ENCODE measurements around the gene ZMYND8. TPM values are rescaled to one million over a fixed set of nuclear protein-coding genes. Genes with fewer than 3 reads are reported as not detected.

The ZMYND8 gene
- total RNA-seq, 4 donors from 2014 or later, result 41.6 to 79.4 (median 60.7) TPM

DNA sequence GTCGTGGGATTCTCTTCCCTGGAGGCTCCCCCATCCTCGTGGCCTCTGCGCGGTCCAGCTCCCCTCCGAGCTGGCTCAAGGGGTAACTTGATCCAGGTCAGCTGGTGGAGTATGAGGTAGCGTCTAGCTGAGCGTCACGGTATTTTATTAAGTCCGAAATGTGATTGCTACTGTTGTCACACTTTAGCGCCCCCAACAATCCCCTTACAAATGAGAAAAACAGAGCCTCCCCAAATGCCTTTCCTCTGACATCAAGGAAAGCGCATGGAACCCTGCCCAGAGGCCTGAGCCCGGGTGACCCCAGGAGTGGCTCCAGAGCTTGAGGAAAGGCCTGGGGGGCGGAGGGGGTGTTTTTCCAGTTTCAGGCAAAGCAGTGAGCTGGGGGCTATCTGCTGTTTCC lies 192.4 kb downstream of the ZMYND8 start:
- no peak overlapping the region for H3K27ac ChIP-seq
- intact Hi-C loops (cut with DNase I; ENCODE audit: low total_unique reads), result no loop called here
- no peaks in the 10 kb centered on the region for H3K36me3 ChIP-seq
- DNase-seq, result no peak
- no peaks in the 10 kb centered on the region for H3K9me3 ChIP-seq
- in situ Hi-C loops (cut with MboI; ENCODE audit: low pct_ligation_motif_present in 1 of 4, low pct_unique_long_range_greater_than_20kb in 1 of 4, low sequenced_read_pairs in 3 of 4), result loop anchor here in 3 of 4 donors (10.0 to 25.0 kb wide), 2 partner anchors 402 to 409 kb away; no protein-coding TSS in a partner anchor
- no peaks in the 10 kb centered on the region for H3K27me3 ChIP-seq
- 65 to 90% methylated on average over 10 to 13 of the region's 13 CpGs for WGBS, 2 donors (ENCODE audit: low coverage in 1 of 2)
- no peaks in the 10 kb centered on the region for H3K4me1 ChIP-seq
- H3K4me3 ChIP-seq, result no peak overlapping the region
- TF ChIP-seq, protein P1, sequence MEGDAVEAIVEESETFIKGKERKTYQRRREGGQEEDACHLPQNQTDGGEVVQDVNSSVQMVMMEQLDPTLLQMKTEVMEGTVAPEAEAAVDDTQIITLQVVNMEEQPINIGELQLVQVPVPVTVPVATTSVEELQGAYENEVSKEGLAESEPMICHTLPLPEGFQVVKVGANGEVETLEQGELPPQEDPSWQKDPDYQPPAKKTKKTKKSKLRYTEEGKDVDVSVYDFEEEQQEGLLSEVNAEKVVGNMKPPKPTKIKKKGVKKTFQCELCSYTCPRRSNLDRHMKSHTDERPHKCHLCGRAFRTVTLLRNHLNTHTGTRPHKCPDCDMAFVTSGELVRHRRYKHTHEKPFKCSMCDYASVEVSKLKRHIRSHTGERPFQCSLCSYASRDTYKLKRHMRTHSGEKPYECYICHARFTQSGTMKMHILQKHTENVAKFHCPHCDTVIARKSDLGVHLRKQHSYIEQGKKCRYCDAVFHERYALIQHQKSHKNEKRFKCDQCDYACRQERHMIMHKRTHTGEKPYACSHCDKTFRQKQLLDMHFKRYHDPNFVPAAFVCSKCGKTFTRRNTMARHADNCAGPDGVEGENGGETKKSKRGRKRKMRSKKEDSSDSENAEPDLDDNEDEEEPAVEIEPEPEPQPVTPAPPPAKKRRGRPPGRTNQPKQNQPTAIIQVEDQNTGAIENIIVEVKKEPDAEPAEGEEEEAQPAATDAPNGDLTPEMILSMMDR (IDR thresholded peaks at IDR 0.05), result no peak
- TF ChIP-seq POLR2A (IDR thresholded peaks at IDR 0.05) (no peak), POLR2AphosphoS5 (IDR thresholded peaks at IDR 0.05) (no peak)

DNA sequence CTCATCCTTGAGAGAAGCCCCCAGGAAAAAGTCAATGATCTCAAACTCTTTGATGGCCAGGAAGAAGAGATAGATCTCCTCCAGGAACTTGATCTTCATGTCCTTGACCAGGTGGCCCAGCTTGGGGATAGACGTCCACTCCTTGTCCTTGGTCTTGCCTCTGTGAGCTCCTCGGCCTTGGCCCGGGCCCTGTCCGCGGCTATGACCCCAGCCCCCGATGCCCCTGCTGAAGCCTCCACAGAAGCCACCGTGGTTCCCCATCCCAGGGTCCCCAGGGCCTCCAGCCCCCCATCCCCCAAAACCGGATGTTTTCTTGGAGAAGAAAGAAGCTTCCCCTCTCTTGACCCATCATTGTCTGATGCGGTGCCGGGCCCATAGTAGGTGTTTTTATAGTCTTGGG lies 195.1 kb downstream of the ZMYND8 start:
- intact Hi-C loops (cut with DNase I; ENCODE audit: low total_unique reads) (no loop called here), in situ Hi-C loops (cut with MboI; ENCODE audit: low pct_ligation_motif_present in 1 of 4, low pct_unique_long_range_greater_than_20kb in 1 of 4, low sequenced_read_pairs in 3 of 4) (loop anchor here in 3 of 4 donors (10.0 to 25.0 kb wide), 2 partner anchors 399 to 407 kb away; no protein-coding TSS in a partner anchor)
- no peak overlapping the region for H3K27ac ChIP-seq
- WGBS, 2 donors (ENCODE audit: low coverage in 1 of 2), result 97% methylated on average over 10 of the region's 10 CpGs; no CpG with 5 or more reads in 1 of the 2 donors
- H3K36me3 ChIP-seq, result no peaks in the 10 kb centered on the region
- H3K27me3 ChIP-seq, result no peaks in the 10 kb centered on the region
- no peaks in the 10 kb centered on the region for H3K4me1 ChIP-seq
- no peaks in the 10 kb centered on the region for H3K9me3 ChIP-seq
- no peak for DNase-seq
- H3K4me3 ChIP-seq, result no peak overlapping the region
- TF ChIP-seq, protein P1 (IDR thresholded peaks at IDR 0.05), result no peak
- TF ChIP-seq POLR2AphosphoS5 (IDR thresholded peaks at IDR 0.05), result no peak
- TF ChIP-seq POLR2A (IDR thresholded peaks at IDR 0.05), result no peak
- TF ChIP-seq EP300 (IDR thresholded peaks at IDR 0.05; ENCODE audit: low read depth), result no peak

DNA sequence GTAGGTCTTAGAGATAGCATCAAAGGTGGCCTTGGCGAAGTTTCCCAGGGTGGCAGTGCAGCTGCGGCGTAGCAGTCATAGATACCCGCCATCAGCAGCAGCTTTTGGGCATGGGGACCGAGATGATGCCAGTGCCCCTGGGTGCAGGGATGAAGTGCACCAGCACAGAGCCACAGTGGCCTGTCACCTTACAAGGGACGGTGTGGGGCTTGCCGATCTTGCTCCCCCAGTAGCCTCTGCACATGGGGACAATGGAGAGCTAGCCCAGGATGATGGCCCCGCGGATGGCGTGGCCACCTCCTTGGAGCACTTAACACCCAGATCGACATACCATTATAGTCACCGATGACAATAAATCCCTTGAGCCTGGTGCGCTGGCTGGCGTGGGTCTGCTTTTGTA lies 195.5 kb downstream of the ZMYND8 start:
- Histone ChIP-seq H3K4me1 (no peaks in the 10 kb centered on the region), H3K27ac (no peak overlapping the region), H3K27me3 (no peaks in the 10 kb centered on the region), H3K4me3 (no peak overlapping the region), H3K36me3 (no peaks in the 10 kb centered on the region), H3K9me3 (no peaks in the 10 kb centered on the region)
- intact Hi-C loops (cut with DNase I; ENCODE audit: low total_unique reads) (no loop called here), in situ Hi-C loops (cut with MboI; ENCODE audit: low pct_ligation_motif_present in 1 of 4, low pct_unique_long_range_greater_than_20kb in 1 of 4, low sequenced_read_pairs in 3 of 4) (loop anchor here in 3 of 4 donors (10.0 to 25.0 kb wide), 2 partner anchors 399 to 406 kb away; no protein-coding TSS in a partner anchor)
- TF ChIP-seq POLR2AphosphoS5 (IDR thresholded peaks at IDR 0.05), result no peak
- no peak for TF ChIP-seq POLR2A (IDR thresholded peaks at IDR 0.05)
- TF ChIP-seq, protein P1 (IDR thresholded peaks at IDR 0.05), result no peak
- no peak for TF ChIP-seq EP300 (IDR thresholded peaks at IDR 0.05; ENCODE audit: low read depth)
- 92 to 100% methylated on average over 1 to 14 of the region's 14 CpGs for WGBS, 2 donors (ENCODE audit: low coverage in 1 of 2)
- no peak for DNase-seq

DNA sequence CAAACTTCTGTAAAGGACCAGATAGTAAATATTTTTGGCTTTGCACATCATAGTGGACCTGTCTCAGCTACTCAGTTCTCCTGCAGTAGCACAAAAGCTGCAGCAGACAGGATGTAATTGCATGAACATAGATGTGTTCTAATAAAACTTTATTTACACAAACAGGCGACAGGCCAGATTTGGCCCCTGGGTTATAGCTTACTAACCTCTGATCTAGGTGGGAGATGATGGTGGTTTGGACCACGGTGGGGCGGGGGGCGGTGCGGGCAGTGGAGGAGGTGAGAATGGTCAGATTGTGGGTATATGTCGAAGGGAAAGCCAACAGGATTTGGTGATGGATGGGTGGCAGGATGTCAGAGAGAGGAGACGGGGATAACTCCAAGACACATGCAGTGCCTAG lies 196.3 kb downstream of the ZMYND8 start:
- Histone ChIP-seq H3K27ac (no peak overlapping the region), H3K9me3 (no peaks in the 10 kb centered on the region), H3K4me3 (no peak overlapping the region), H3K27me3 (no peaks in the 10 kb centered on the region), H3K4me1 (no peaks in the 10 kb centered on the region), H3K36me3 (no peaks in the 10 kb centered on the region)
- WGBS, 2 donors (ENCODE audit: low coverage in 1 of 2), result 91 to 100% methylated on average over 1 to 7 of the region's 7 CpGs
- no peak for DNase-seq
- TF ChIP-seq, protein P1 (IDR thresholded peaks at IDR 0.05), result no peak
- TF ChIP-seq POLR2AphosphoS5 (IDR thresholded peaks at IDR 0.05) (no peak), POLR2A (IDR thresholded peaks at IDR 0.05) (no peak), EP300 (IDR thresholded peaks at IDR 0.05; ENCODE audit: low read depth) (no peak)
- in situ Hi-C loops (cut with MboI; ENCODE audit: low pct_ligation_motif_present in 1 of 4, low pct_unique_long_range_greater_than_20kb in 1 of 4, low sequenced_read_pairs in 3 of 4) (loop anchor here in 3 of 4 donors (10.0 to 25.0 kb wide), 2 partner anchors 398 to 405 kb away; no protein-coding TSS in a partner anchor), intact Hi-C loops (cut with DNase I; ENCODE audit: low total_unique reads) (no loop called here)

Small RNA genes lying within 50 kb of the gene (small RNA-seq; reads per million reads assigned to genes)
- gene MIR3616, result 0 to 0.14 (median 0) reads per million in 4 donors

Other genes starting within 250 kb of the ZMYND8 start
- gene NCOA3, start 145.2 kb upstream of the ZMYND8 start, total RNA-seq, result 10 to 100 TPM in 3 of 4 donors, 1 to 10 TPM in 1; 9.2 to 39.1 (median 22.3) TPM